GM10266 (cell line): ENCODE data around the gene PCSK1.
"Not testable (repeated sequence)": the region's sequence is repeated elsewhere in the genome, so short reads cannot be mapped to it uniquely, and the experiment has no call there.

ENCODE experiments used
- DNase-seq: peaks from one replicate; pipeline ENCODE4 v3.0.0; 2012; ENCODE audit errors: extremely low spot score
- TF ChIP-seq, protein P1 (sequence below): IDR thresholded peaks from 2 replicates; pipeline ENCODE4 v1.5.1; 2012; ENCODE audit warnings: mild to moderate bottlenecking, low read depth; ENCODE audit not compliant: control insufficient read depth, insufficient read depth; ENCODE audit errors: missing control alignments

Gene PCSK1

DNA sequence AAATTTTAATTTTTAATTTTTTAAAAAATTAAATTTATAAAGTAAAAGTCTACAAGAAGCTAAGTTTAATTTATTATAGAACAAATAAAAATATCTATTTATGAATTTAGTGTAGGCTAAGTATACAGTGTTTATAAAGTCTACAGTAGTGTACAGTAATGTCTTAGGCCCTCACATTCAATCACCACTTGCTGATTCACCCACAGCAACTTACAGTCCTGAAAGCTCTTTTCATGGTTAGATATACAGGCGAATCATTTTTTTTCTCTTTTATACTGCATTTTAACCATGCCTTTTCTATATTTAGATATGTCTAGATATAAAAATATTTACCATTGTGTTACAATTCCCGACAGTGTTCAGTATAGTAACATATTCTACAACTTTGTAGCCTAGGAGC is 55.9 kb downstream of the PCSK1 start:
- TF ChIP-seq, protein P1, sequence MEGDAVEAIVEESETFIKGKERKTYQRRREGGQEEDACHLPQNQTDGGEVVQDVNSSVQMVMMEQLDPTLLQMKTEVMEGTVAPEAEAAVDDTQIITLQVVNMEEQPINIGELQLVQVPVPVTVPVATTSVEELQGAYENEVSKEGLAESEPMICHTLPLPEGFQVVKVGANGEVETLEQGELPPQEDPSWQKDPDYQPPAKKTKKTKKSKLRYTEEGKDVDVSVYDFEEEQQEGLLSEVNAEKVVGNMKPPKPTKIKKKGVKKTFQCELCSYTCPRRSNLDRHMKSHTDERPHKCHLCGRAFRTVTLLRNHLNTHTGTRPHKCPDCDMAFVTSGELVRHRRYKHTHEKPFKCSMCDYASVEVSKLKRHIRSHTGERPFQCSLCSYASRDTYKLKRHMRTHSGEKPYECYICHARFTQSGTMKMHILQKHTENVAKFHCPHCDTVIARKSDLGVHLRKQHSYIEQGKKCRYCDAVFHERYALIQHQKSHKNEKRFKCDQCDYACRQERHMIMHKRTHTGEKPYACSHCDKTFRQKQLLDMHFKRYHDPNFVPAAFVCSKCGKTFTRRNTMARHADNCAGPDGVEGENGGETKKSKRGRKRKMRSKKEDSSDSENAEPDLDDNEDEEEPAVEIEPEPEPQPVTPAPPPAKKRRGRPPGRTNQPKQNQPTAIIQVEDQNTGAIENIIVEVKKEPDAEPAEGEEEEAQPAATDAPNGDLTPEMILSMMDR = no peak
- DNase-seq = no peak

DNA sequence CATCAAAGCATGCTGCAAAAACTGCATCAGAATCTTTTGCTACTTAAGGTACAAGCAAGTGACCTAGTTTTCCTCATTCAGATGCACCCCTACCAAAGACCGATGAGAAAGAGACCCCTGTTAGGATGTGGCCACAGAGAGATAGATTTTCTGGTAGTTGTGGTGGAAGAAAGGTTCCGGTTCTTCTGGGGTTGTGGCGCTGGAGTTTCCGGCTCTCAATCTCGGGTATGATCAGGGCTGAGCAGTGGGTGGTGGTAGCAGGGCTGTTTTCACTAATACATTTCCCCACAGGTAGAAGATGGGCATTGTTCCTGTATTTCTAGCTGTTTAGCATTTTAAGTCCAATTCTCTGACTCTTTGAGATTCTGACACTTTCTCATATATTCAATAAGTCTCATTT is 58.4 kb downstream of the PCSK1 start:
- TF ChIP-seq, protein P1 = no peak
- no peak for DNase-seq

DNA sequence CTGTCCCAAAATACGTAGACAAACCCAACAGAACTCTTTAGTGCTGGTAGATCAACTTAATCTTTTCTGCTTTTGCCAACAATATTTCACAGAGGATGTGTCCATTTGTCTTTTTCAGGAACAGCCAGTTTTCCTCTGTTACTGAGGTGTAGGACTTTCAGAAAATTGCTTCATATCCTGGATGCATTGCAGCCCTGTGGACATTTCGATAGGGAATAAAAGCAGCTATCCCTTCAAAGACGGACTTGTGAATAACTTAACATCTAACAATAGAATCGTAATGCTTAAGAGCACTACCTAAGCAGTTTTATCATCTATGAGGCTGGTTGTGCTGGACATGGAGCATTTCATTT is 59.7 kb downstream of the PCSK1 start:
- TF ChIP-seq, protein P1 = no peak
- no peak for DNase-seq

DNA sequence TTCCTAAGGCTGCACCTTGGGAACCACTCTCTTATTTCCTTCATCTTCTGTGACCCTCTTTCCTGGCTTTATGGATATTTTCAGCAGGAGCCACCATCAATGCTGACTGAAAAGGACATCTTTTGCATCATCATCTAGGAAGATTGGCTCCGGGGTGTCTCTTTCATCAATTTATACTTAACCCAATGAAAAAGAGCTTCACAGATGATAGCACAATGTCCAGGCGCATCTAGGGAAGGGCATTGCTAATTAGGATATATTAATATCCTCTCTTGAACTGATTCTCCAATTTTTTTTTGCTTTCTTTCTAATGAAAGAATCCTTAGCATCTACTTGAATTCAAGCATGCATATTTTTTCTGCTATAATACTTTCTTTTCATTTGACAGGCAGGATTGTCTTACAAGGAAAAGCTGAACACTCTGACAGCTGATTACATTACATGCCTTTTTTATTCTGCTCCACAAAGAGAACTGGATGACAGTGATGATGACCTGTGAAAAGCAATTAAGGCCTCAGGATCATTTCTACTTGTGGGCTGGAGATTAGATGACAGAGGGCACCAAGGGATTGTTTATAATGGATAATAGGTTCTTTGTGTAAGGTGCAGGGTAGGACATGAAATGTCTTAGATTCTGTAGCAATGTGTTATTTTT is 60.2 kb downstream of the PCSK1 start:
- DNase-seq = no peak
- TF ChIP-seq, protein P1 = no peak

DNA sequence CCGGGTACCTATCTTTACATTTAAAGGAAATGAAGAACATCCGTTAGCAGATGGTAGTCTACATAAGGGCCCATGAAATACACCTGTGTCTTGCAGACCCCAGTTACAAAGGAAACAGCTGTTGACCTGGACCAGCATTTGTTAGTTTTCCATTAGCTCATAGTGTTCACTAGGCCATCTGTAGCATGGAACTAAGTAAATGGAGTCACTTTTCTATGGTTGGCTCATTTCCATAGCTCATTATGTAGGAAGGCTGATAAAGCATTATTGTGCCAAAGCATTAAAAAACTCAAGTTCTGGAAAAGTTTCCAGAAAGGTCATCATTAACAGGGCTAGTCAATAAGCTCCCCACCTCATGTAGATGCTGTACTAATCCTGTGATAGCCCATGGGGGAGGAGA is 62.1 kb downstream of the PCSK1 start:
- TF ChIP-seq, protein P1 = no peak

DNA sequence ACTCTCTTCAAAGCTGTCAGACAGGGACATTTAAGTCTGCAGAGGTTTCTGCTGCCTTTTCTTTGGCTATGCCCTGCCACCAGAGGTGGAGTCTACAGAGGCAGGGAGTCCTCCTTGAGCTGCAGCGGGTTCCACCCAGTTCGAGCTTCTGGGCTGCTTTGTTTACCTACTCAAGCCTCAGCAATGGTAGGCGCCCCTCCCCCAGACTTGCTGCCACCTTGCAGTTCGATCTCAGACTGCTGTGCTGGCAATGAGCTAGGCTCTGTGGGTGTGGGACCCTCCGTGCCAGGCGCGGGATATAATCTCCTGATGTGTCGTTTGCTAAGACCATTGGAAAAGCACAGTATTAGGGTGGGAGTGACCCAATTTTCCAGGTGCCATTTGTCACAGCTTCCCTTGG is 65.7 kb downstream of the PCSK1 start:
- not testable (repeated sequence) for DNase-seq

More for the DNA sequence above, 62.1 kb downstream of the PCSK1 start:
- no peak for DNase-seq

DNA sequence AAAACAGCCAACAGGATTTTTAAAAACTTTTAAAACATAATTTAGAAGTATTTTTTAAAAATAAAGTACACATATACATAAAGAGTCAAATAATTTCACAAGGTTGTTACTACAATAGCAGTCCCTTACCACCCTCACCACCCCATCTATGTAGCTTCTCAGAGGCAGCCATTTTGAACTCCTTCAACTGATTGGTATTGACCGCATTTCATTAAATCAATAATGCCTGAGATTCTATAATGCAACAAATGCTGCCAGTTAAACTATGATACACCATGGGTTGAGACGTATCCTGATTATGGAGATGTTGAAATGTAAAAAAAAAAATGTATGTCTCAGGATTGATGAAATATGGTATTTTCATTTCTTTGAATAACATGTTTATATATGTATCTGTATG is 78.8 kb downstream of the PCSK1 start:
- TF ChIP-seq, protein P1 = no peak

DNA sequence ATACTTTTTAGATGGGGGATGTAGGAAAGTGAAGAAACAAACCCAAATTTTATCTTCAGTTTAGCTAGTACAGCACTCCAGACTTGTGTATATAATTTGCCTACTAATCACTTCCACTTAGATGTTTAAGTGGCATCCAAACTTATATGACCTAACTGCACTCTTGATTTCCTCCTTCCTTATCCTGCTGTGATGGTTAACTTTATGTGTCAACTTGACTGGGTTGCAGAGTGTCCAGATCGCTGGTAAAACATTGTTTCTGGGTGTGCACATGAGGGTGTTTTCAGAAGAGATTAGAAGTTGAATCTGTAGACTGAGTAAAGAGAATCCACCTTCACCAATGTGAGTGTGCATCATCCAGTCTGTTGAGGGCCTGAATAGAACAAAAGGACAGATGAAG is 79.8 kb downstream of the PCSK1 start:
- TF ChIP-seq, protein P1 = no peak
- DNase-seq = no peak

More for the DNA sequence above, 78.8 kb downstream of the PCSK1 start:
- no peak for DNase-seq
